Measurements from ENCODE around the gene LRRC23. TPM values are rescaled to one million over a fixed set of nuclear protein-coding genes. Genes with fewer than 3 reads are reported as not detected.

LRRC23 gene
- total RNA-seq, 1 donor from 2014 or later, result 5.7 TPM

DNA sequence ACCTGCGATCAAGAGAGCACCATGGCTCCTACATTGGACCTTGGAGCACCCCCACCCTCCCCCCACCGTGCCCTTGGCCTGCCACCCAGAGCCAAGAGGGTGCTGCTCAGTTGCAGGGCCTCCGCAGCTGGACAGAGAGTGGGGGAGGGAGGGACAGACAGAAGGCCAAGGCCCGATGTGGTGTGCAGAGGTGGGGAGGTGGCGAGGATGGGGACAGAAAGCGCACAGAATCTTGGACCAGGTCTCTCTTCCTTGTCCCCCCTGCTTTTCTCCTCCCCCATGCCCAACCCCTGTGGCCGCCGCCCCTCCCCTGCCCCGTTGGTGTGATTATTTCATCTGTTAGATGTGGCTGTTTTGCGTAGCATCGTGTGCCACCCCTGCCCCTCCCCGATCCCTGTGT is 37.2 kb downstream of the LRRC23 start:
- intact Hi-C loops (cut with micrococcal nuclease), result no loop called here

DNA sequence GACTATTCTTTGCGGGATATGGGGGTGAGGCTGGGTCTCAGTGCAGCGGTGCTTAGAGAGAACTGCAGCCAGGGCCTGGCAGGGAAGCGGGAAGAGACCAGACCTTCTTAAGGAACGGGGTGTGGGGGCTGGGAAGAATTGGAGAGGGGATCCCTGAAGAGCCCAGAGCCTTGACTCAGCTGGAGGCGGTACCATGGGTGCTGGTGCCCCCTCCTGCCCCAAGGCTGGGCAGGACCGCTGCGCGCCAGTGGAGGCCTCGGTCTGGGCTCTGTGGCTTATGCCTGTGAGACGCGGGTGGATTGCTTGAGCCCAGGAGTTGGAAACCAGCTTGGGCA is 37.7 kb downstream of the LRRC23 start:
- intact Hi-C loops (cut with micrococcal nuclease), result no loop called here

DNA sequence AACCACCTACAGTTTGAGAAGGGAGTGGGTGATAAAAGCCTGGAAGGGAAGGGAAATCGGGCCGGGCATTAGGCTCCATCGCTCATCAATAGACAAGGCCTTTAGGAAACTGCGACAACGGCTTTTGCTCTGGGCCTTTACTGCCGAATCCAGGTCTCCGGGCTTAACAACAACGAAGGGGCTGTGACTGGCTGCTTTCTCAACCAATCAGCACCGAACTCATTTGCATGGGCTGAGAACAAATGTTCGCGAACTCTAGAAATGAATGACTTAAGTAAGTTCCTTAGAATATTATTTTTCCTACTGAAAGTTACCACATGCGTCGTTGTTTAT is 38.7 kb downstream of the LRRC23 start:
- intact Hi-C loops (cut with micrococcal nuclease), result loop anchor here (1.0 kb wide), 1 partner anchor 52 kb away; no protein-coding TSS in a partner anchor

DNA sequence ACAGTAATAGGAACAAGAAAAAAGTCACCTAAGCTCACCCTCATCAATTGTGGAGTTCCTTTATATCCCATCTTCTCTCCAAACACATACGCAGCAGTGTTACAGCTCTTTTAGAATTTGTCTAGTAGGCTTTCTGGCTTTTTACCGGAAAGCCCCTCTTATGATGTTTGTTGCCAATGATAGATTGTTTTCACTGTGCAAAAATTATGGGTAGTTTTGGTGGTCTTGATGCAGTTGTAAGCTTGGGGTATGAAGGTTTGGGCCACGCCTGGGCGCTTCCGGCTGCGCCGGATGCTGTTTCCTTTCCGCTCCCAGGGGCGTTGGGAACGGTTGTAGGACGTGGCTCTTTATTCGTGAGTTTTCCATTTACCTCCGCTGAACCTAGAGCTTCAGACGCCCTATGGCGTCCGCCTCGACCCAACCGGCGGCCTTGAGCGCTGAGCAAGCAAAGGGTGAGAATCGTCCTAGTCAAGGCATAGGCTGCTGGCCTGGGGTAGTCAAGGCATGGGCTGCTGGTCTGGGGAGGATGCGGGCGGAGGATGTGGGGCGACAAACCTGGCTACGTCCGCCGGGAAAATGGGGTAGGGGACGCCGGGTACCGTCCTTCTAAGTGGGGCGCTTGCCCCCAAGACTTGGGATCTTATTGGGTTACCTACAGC is 39.2 kb downstream of the LRRC23 start, which contains the start of the genes C12orf57 and RNU7-1:
C12orf57 (plus strand) TSS at position 301 of the 659 bp plus-strand sequence; CDS start at position 401, 100 bp downstream.
RNU7-1 (plus strand) TSS at position 95 of the 659 bp plus-strand sequence.
- intact Hi-C loops (cut with micrococcal nuclease), result loop anchor here (1.0 to 2.0 kb wide), 13 partner anchors 8 to 281 kb away; partner anchors contain the start of genes C1R, C1RL, CDCA3 and EMG1

DNA sequence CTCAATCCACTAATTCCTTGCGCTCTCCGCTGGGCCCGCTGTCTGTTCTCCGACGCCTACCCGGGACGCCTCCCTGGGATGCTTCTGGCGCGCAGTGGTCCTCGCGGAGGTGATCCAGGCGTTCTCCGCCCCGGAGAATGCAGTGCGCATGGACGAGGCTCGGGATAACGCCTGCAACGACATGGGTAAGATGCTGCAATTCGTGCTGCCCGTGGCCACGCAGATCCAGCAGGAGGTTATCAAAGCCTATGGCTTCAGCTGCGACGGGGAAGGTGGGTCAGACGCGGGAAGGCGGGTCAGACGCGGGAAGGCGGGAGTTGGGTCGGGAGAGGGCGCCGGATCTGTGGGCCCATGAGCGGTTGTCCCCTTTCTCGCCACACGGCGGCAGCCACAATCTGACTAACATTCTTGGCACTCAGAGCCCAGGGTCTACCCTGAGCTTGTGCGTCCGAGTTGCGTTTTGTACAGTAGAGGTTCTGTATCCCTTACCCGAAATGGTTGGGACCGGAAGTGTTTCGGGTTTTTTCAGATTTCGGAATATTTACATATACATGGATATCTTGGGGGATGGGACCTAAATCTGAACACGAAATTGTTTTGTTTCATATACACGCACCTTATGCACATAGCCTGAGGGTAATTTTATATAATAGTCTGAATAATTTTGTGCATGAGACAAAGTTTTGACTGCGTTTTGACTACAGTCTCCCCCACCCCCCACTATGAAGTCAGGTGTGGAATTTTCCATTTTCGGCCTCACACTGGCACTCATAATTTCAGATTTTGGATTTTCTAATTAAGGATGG is 40.0 kb downstream of the LRRC23 start:
- intact Hi-C loops (cut with micrococcal nuclease), result loop anchor here (1.0 to 2.0 kb wide), 12 partner anchors 8 to 282 kb away; partner anchors contain the start of genes C1R, C1RL, CDCA3 and EMG1

DNA sequence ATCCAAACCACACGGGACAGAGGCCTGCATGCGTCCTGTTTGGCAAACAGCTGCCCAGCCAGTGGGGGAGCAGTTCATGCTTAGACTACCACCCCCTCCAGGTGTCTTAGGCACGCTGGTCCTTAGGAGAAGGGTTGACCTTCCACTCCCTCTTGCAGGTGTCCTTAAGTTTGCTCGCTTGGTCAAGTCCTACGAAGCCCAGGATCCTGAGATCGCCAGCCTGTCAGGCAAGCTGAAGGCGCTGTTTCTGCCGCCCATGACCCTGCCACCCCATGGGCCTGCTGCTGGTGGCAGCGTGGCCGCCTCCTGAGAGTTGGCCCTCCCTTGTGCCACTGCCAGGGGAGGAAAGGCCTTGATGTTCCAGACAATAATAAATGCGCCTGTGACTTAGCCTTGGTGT is 41.0 kb downstream of the LRRC23 start:
- intact Hi-C loops (cut with micrococcal nuclease), result loop anchor here (2.0 kb wide), 2 partner anchors 21 to 283 kb away; partner anchors contain the start of gene ING4

DNA sequence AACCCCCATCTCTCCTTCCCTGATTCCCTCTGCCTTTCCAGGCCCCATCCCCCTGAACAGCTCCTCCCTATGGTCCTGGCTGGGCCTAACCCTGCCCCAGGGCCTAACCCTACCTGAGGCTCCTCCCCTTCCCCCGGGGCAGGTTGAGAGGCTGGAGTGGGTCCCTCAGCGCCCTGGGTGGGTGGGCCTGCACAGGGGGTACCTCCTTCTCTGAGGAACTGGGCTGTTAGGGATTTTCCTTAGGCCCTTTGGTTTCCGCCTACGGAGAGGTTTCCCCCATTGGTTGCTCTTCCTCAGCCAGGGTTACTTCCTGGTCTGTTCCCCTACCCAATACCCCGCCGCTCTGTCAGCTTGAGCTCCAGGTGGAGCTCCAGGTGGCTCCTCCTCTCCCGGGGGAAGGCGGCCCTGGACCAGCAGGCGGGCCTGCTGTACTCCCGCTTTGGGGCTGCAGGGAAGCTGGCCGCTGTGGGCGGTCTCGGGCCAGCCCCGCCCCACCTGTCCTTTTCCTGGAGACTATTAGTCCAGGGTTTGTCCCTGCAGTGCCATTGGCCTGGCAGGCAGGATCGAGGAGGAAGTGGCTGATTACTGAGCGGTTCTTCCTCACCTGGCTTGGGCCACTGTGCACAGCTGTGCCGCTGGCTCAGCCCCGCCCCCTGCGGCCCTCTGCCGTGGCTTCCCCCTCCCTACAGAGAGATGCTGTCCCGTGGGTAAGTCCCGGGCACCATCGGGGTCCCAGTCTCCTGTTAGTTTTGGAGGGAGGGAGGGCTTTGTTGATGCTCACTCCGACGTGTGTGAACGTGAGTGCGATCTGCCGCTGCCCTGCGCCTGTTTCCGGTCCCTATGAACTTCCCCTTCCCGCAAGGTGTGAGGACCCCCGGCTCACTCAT is 41.7 kb downstream of the LRRC23 start:
- intact Hi-C loops (cut with micrococcal nuclease), result no loop called here

DNA sequence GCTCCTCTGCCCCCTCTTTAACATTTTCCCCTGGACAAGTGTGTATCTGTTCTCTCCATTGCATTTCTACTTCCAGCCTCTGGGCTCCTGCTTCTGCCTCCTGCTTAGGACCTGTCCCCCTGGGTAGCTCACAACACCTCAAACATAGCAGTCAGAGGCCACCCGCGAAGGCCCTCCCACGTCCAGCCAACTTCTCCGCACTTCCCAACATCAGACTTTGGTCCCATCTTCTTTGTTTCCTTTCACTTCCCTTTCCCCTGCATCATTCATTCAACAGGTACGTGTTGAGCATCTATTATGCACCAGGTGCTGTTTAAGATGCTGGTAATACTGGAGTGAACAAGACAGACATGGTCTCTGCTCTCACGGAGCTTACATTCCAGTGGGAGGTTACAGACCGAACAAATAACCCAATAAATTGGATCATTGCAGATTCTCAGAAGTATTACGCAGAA is 42.3 kb downstream of the LRRC23 start:
- intact Hi-C loops (cut with micrococcal nuclease), result no loop called here

DNA sequence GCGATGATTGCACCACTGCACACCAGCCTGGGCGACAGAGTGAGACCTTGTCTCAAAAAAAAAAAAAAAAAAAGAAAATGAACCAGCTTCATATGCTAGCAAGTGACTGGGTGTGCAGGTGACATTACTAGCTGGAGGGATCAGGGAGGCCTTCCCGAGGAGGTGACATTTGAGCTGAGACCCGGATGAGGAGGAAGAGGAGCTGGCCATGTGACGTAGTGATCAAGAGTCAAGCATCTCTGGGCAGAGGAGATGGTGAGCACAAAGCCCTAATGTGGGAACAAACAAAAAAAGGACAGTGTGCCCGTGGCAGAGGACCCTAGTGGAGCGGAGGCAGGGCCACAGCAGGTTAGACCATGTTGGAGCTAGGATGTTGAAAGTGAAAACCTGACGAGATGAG is 43.0 kb downstream of the LRRC23 start:
- intact Hi-C loops (cut with micrococcal nuclease), result no loop called here

DNA sequence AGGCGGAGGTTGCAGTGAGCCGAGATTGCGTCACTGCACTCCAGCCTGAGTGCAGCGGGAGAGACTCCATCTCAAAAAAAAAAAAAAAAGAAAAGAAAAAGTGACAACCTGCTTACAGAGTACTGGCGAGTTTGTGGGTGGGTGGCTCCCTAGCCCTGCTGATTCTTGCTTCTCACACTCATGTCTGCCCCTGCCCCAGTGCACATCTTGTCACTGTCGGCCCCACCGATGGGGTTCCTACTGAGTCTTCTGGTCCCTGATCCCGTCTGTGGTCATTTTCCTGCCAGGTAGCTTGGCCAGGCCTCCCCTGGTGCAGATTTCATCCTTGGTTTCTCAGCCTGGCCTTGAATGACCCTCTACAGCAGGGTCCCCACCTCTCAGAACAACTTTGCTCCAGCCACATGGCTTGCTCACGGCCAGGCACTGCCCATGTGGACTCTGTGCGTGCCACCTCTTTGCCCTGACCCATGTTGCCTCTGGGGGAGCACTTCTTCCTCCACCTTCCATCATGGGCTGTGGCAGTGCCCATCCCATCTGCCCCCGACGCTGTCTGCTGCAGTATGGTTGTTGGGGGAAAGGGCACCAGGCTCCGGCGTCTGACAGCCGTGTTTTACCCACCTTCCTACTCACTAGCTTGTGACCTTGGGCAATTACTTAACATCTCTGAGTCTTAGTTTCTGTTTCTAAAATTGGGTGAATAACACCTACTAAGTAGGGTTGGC is 44.4 kb downstream of the LRRC23 start:
- intact Hi-C loops (cut with micrococcal nuclease), result no loop called here

DNA sequence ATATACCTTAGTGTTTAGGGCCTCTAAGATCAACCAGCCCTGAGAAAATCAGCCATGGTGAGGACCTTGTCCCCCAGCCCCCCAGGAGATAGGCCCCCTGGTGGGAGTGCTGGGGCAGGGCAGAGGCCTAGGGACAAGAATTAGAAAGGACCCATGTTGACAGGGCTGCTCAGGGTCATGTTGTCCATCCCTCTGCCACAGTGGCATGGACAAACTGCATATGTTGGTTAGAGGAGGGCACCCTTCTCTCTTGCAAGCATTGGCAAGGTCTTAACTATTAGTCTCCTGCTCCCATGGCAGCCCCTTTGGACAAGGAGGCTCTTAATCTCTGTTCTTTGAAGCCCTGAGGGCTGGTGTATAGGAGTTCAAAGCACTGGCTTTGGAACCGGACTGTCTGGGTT is 45.8 kb downstream of the LRRC23 start:
- intact Hi-C loops (cut with micrococcal nuclease), result loop anchor here (1.0 kb wide), 1 partner anchor 15 kb away; no protein-coding TSS in a partner anchor

DNA sequence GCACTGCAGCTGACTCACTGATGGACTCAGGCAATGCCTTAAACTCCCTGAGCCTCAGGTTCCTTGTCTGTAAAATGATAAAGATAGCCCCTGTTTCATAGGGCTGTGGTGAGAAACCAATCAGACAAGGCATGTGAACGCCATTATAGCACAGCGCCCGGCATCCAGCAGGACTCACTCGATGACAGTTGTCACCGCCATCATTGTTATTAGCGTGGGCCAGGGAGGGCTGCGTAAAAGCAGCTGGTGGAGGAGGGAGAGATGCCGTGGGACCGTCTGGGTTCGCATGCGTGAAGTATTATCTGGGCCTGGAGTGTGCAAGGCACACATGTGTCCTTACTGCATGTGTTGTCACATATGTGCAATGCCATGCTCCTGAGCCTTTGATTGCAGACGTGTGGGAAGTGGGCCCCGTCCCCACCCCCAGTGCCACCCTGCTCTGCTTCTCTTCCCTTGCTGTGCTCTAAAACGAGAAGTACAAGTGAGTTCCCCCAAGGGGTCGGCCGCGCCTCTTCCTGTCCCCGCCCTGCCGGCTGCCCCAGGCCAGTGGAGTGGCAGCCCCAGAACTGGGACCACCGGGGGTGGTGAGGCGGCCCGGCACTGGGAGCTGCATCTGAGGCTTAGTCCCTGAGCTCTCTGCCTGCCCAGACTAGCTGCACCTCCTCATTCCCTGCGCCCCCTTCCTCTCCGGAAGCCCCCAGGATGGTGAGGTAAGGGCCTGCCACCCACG is 46.4 kb downstream of the LRRC23 start, which contains the start of gene PTPN6:
PTPN6 (plus strand) TSS at position 546 of the 730 bp plus-strand sequence; CDS start at position 703, 157 bp downstream.
- intact Hi-C loops (cut with micrococcal nuclease), result loop anchor here (1.0 kb wide), 1 partner anchor 14 kb away; no protein-coding TSS in a partner anchor

DNA sequence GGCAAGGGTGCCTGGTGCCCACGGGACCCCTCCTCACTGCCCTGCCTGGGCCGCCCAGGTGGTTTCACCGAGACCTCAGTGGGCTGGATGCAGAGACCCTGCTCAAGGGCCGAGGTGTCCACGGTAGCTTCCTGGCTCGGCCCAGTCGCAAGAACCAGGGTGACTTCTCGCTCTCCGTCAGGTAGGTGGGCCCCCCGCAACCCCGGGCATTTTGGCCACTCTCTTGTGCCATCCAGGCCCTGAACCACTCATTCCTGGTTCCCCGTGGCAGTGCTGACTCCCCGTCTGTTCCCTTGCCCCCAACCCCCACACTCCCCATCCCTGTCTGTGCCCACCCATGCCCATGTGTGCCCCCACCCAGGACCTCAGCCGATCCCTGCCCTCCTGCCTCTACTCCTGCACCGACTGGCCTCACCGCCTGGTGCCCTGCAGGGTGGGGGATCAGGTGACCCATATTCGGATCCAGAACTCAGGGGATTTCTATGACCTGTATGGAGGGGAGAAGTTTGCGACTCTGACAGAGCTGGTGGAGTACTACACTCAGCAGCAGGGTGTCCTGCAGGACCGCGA is 47.0 kb downstream of the LRRC23 start:
- intact Hi-C loops (cut with micrococcal nuclease), result loop anchor here (1.0 to 2.0 kb wide), 3 partner anchors 7 to 61 kb away; partner anchors contain the start of gene C12orf57

DNA sequence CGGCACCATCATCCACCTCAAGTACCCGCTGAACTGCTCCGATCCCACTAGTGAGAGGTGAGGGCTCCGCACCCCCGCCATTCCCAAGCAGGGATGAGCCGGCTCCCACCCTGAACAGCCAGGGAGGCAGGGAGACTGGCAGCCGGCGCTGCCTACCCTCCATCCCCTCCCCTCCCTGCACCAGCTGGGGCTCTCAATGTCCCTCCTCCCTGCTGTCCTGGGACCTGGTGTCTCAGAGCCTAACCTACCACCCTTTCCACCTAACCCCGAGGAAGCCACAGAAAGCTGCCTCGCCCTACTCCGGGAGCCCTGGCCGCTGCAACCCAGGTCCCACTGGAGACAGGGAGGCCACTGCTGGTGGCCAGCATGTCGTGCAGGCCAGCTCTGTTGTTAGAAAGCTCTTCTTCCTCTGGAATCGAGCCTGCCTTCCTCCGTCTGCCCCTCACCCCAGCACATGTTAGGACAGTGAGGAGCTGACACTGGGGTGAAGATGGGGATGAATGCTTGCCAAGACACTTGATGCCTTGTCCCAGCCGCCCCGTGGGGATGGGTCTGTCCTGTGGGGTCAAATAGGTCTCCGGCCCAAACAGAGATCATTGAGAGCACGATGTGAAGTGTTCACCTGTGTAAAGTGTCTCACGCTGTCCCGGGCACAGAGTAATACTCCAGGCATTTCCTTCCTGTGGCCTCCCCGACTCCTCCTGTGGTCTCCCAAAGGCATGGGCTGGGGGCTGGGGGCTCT is 47.7 kb downstream of the LRRC23 start:
- intact Hi-C loops (cut with micrococcal nuclease), result loop anchor here (1.0 to 2.0 kb wide), 3 partner anchors 8 to 61 kb away; partner anchors contain the start of gene C12orf57

DNA sequence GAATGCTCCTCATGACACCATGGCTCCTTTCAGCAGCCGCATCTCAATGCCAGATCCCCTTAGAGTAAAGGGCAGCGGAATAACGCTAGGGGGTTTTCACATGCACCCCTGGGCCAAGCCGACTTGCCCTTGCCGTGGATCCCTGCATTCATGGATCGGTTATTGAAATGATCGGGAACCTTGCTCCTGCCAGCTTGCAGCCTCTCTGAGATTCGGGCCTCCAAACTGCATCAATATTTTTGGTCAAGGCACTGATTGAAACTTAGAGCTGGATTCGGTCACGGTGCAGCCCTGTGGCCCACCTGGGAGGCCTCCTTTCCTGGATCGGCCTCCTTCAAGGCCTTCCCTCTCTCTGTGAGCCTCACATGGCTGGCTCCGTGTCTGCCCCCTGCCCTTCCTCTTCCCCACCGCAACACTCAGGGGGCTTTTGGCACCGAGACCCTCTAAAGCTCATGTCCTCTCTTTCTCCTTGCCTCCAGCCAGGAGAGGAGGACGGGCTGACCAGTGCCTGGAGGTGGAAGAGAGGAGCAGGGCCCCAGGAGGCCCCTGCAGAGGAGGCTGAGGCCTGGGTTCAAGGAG is 48.3 kb downstream of the LRRC23 start:
- intact Hi-C loops (cut with micrococcal nuclease), result loop anchor here (1.0 to 2.0 kb wide), 3 partner anchors 8 to 62 kb away; partner anchors contain the start of gene C12orf57

DNA sequence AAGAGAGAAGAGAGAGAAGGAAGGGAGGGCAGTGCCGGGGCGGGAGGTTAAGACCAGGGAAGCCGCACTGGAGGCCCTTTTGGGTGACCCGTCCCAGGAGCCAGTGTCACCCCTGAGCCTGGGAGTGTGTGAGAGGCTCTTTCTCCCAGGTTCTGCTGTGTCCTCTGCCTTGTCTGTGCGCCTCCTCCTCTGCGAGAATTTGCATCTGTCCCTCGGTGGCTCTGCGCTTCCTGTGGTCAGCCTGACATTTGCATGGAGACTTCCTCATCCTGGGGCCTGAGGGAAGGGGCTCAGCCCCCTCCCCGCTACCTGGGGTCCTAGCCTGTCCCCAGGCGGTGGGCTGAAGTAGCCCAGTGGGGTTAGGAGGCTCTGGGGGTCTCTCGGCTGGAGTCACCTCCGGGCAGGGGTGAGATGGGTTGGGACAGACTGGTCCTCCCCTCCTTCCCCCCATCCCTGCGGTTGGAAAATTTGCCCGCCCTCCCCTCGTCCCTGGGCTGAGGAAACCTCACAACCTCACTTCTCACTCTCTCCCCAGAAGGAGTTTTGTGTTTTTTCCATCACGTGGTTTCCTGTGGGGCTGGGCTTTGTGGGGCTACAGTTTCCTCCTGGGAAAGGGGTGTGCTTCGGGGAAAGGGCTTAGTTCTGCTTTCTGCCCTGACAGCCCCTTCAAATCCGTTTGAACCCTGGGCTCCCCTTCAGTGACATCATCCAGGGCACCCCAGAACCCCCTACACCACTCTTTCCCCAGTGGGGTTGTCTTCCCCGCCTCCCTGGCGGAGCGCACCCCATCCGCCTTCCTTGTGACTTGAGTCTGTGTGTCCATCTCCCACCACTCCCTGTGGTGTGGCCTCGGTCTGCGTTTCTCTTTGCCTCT is 49.1 kb downstream of the LRRC23 start:
- intact Hi-C loops (cut with micrococcal nuclease), result loop anchor here (2.0 kb wide), 1 partner anchor 63 kb away; no protein-coding TSS in a partner anchor
